Fibroblast of upper back skin (primary cell): ENCODE measurements around the gene CNNM3.
"Not testable (repeated sequence)": the region's sequence is repeated elsewhere in the genome, so short reads cannot be mapped to it uniquely, and the experiment has no call there.

Source experiments
- DNase-seq: peaks from one replicate; pipeline ENCODE4 v3.0.0-alpha.2; 2013

The CNNM3 gene

DNA sequence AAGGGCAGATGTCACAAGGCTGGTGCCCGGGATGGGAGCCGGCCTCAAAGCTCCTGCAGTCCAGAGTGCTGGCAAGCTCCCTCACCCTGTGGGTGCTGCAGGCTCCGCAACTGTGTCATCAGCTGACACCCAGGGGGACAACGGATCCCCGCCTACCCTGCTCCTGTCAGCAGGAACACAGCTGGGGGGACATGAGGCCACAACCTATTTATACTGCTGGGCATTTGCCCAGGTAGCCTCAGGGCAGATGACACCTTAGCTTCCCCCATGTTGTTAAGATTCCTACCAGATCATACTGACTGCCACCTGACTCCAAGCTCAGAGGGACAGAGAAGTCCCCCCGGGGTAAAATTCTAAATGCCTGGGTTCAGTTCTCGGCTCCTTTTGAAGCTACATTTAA lies 26.5 kb downstream of the CNNM3 start:
- DNase-seq = no peak

- DNase-seq = no peak
These were observed 27.6 kb downstream of the CNNM3 start, which contains the start of gene ANKRD23 for GRCh38 chr2:96843538-96844268. Gene ANKRD23, minus strand, starts transcription at chr2:96844021. Its CDS starts 29 bp downstream, at chr2:96843992.

DNA sequence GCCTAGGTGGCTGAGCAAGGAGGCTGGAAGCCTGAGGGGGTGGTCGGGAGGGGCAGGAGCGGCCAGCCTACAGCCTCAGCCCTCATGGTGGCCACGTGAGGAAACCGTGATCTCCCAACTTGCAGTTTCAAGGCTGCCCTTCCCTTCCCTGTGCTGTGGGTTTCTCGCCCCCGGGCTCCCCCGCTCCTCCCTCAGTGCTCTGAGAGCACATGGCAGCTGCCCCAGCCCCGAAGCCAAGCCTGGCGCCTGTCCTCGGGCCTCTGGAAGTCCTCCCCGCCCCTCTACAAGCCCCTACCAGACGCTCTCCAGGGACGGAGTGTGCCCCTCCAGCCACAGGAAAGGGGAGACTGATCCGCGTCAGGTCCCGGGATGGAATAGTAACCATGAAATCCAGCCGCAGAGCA lies 28.3 kb downstream of the CNNM3 start:
- no peak for DNase-seq

DNA sequence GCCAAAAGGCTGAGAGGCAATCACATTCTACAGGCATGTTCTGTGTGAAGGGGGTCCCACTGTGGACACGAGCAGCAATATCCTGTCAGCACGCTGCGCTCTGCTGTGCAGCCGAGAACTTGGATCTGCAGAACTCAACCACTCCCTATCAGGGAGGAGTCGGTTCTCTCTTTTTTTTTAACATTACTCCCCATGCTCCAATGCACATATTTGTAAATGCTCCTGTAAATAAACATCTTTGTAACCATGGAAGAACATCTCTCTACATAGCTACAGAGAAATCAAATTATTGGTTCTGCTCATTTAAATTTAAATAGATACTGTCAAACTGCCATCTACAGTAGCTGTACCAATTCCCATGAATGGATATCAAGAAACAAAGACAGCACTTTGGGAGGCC lies 30.8 kb downstream of the CNNM3 start:
- no peak for DNase-seq

DNA sequence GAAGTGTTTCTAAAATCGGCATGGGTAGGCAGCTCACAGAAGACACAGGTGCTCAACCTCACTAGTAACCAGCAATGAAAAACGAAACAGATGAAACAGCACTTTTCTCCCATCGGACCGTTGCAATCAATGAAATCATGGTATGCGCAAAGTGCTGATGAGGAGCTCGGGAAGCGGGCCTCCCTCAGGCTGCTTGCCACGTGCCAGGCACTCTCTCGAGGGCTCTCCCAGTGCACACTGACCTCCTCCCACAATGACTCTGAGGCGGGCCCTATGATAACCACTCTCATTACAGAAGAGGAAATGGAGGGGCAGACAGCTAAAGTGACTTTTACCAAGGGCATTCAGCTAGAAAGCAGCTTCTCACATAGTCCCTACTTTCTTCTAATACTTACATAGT lies 31.5 kb downstream of the CNNM3 start:
- DNase-seq = no peak

DNA sequence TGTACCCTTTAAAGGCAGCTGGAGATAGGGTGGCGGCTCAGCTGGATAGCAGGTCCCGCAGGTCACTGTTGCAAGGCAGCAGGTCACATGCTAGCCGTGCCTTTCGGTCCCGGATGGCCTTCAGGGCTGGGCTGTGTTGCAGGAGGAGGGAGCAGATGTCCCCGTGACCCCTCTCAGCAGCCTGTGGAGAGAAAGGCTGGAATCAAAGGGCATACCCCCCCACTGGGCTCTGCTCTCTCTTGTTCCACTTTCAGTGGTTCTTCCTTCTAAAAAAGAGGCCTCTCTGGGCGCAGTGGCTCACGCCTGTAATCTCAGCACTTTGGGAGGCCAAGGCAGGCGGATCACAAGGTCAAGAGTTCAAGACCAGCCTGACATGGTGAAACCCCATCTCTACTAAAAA lies 32.2 kb downstream of the CNNM3 start:
- DNase-seq = no peak

GRCh38 chr2:96852667-96853066 lies 36.6 kb downstream of the CNNM3 start:
- no peak for DNase-seq

DNA sequence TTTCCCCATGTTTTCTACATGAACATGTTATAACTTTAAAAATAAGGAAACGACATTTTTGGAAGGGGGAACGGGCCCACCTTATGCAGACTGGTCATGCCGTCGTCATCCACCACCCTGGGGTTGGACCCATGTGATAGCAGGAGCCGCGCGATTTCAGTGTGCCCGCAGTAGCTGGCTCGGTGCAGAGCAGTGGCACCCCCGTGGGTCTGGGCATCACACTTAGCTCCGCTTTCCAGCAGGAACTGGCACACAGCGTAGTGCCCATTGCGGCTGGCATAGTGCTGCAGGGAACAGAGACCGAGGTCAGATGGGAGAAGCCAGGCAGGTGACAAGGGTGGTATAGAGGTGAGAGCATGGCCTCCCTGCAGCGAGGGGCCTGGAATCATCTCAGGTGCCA lies 37.3 kb downstream of the CNNM3 start:
- no peak for DNase-seq

- no peak for DNase-seq
These were observed 41.0 kb downstream of the CNNM3 start for GRCh38 chr2:96856776-96857666.

DNA sequence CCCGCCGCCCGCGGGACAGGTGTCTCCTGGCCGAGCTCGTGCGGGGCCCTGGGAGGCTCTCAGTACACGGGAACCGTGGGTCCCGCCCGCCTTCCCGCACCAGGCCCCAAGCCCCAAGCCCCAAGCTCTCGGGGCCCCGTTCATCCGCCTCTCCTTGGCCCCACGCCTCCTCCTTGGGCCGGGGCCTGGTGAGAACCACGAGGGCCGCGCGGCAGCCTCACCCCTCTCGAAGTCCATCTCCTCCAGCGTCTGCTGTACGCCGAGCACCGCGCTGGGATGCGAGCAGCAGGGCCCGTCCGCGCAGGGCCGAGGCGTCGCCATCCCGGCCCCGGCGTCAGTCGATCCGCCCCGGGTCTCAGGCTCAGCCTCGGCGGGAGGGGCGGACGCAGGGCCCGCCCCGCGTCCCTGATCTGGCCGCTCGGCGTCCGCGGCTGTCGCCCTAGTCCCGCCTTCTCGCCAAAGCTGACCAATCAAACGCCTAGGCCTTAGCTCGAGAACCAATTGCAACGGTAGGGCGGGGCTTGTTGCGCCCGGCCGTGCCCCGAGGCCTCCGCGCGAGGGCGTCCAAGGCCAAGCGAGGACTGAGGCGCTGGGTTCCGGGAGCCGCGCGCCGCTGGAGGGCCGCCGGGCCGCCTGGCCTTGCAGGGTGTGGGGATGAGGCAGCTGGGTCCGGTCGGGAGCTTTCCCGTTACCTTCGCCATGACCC lies 41.8 kb downstream of the CNNM3 start, which contains the start of gene ANKRD39:
Gene ANKRD39 (minus strand): TSS at position 350 of the 706 bp plus-strand sequence. CDS start 29 bp downstream, at position 321.
- DNase-seq = peak; percentile 98

DNA sequence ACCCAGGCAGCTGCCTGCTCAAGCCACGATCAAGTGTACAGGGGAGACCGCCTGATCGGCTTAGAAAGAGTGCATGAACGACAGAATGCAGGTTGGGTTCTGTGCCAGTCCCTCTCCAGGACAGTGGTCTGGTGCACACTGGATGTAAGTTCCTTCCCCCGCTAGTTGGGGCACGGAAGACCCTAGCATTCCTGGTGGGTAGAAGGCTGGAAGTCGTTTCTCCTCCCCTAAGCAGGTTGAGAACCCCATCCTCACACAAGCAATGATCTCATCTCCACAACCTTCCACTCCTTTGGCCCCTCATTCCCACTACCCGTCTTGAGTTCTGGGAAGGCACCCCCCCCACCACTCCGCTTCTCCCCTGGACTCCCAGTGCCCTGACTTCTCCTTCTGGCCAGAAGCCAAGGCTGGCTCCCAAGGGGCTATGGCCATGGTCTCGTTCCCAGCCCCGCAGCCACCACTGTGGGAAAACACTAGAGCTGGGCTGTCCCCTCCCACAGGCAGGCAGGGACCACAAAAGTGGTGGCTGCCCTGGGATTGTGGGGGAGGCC lies 43.1 kb downstream of the CNNM3 start:
- no peak for DNase-seq

DNA sequence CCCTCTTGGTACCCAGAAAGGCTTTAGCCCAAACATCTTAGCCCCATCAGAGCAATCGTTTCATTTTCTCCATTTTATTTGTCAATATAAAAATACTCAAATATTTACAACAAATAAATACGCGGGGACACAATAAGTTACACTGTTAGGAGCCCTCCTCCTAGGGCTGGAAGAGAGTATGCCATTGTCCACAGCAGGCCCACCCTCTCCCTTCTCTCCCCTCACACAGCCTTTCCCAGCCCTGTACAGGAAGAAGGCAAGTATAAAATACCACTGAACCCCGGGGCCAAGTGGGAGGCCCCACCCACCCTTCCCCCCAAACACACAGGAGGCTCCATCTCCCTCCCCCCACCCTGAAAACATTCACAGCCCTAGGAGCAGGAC lies 43.6 kb downstream of the CNNM3 start:
- DNase-seq = no peak

DNA sequence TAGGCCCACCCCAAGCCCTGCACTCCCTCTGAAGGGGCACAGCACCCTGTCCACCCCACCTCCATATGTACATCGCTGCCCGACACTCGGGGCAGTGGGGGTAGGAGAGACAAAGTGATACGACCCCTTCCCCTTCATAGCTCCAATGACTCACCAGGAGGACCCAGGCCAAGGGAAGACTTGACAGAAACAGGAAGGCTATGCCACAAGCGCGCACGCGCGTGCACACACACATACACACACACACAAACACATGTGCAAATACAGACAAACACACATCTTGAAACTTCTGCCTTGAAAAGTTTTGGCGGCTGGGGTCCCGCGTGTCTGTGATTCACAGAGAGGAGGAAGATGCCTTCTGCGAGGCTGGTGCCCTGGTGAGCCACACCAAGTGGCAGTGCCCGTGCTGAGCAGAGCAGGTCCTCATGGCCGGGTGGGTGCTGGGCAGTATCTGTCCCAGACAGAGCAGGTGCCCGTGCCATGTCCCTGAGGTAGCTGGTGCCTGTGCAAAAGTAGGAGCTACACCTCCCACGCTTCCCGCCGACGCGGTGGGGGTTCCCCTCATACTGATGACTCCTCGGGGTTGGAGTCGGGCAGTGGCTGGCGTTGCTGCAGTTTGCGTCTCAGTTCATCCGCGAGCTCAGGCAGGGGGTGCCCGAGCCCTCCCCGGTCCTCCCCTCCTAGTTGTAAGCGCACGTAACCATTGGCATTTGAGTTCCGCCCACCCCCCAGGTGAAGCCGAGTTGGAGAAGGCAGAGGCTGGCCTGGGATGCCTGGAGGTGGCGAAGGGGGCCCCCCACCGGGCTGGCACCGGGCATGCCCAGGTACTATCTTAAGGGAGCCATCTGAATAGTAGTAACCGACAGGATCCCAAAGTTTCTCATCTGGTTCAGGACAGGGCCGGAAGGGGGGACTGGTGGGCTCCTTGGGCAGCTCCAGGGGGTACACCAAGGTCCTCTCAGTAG lies 44.3 kb downstream of the CNNM3 start:
- DNase-seq = no peak

GRCh38 chr2:96861074-96861473 lies 45.0 kb downstream of the CNNM3 start:
- no peak for DNase-seq

DNA sequence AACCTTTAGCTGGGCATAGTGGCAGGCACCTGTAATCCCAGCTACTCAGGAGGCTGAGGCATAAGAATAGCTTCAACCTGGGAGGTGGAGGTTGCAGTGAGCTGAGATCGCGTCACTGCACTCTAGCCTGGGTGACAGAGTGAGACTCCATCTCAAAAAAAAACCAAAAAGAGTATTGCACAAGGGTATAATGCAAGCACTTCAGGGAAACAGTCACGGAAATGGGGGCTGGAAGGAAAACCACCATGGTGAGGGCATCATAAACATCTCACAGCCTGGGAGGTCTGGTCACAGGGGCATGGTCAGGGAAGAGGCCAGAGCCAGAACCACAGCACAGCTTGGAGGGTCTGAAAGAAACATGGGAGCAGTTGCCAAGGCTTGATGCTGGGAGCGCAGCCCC lies 47.0 kb downstream of the CNNM3 start:
- DNase-seq = not testable (repeated sequence)

- no peak for DNase-seq
These were observed 47.7 kb downstream of the CNNM3 start for GRCh38 chr2:96863575-96864342.

GRCh38 chr2:96864343-96865091 lies 48.4 kb downstream of the CNNM3 start:
- no peak for DNase-seq

GRCh38 chr2:96865654-96866053 lies 49.6 kb downstream of the CNNM3 start:
- DNase-seq = no peak

DNA sequence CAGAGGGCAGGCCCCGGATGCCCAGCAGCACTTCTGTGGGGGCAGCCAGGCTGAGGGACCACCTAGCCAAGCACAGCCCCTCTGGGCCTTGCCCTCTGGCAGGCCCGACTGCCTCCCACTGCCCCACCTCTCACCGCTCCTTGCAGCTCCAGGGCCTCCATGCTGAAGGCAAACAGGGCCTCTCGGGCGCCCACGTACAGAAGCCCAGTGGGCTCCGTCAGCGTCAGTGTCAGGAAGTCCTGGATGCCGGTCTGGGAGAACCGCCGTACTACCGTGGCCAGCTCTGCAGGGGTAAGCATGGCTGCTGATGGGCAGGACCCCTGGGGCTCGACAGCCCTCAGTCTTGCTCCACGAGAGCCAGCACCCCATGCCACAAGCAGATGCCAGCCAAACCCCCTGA lies 50.1 kb downstream of the CNNM3 start:
- no peak for DNase-seq

GRCh38 chr2:96866586-96866985 lies 50.5 kb downstream of the CNNM3 start:
- no peak for DNase-seq
